Stimulated activated naive CD8-positive, alpha-beta T cell treated with anti-CD3 and anti-CD28 coated beads, Interleukin-15, Interleukin-2, amounts not matched to agents 100 U/mL and 50 U/mL, for 24 hours (primary cell): Measurements from ENCODE around the gene GNG14.
A peak's percentile ranks its signal among the peaks of the same experiment; 100 is the strongest.
"Not testable (repeated sequence)": the region's sequence is repeated elsewhere in the genome, so short reads cannot be mapped to it uniquely, and the experiment has no call there.

Source experiments
- ATAC-seq: fragments of 150-1000 bp; cut with Tn5 transposase; one replicate; pipeline ENCODE4 v1.10.0; 2021
- DNase-seq: peaks from one replicate; pipeline ENCODE4 v3.0.0; 2021

The GNG14 gene

GRCh38 chr19:12696366-12697335, 8.9 kb downstream of the GNG14 start, which contains the start of gene FBXW9:
FBXW9 (minus strand) TSS chr19:12696631; CDS start chr19:12696581, 50 bp downstream.
- ATAC-seq, result peak; percentile 89
- DNase-seq, result peak; percentile 98

- not testable (repeated sequence) for ATAC-seq, DNase-seq
Observed at GRCh38 chr19:12697425-12697824, 9.6 kb downstream of the GNG14 start.

GRCh38 chr19:12698138-12698537, 10.3 kb downstream of the GNG14 start:
- no peak for DNase-seq
- no peak for ATAC-seq

GRCh38 chr19:12701596-12702282, 13.9 kb downstream of the GNG14 start:
- ATAC-seq (no peak), DNase-seq (no peak)

DNA sequence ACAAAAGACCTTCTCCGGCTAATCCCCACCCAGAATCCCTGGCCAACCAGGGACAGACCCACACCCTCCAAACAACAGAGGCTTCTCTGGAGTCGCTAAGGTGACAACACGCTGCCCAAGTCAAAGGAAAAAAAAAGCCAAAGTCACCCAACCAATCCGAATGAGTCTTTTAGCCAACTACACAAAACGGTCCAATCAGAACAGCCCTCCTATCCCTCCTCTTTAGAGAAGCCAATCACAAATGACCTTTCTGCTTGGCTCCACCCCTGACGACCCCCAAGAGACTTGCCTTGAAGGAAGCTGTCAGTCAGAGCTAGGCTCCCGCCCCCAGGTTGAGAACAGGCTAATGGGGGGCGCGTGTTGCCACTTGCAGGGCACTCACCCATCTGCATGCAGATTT, 15.2 kb downstream of the GNG14 start:
- ATAC-seq, result peak; percentile 63
- DNase-seq, result peak; percentile 49

- no peak for DNase-seq
- ATAC-seq, result no peak
Observed at GRCh38 chr19:12705169-12705568, 17.4 kb downstream of the GNG14 start.

- DNase-seq (no peak), ATAC-seq (no peak)
Observed at GRCh38 chr19:12705654-12706331, 18.0 kb downstream of the GNG14 start.

DNA sequence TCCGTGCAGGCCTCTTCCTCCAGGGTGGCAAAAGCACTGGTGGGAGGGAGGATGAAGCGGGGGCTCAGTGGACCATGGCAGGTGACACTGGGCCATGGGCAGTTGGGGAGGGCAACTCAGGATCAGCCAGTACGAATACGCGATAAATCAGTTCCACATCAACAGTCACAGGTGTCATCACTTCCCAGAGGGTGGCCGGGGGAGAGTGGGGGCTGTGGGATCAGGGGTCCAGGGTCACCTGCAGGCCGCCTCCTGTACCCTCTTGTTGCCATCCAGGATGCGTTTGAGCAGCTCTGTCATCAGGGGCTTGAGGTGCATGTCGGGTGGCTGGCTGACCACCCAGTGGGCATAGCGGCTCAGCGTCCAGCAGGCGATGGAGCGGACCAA, 18.5 kb downstream of the GNG14 start:
- ATAC-seq (no peak), DNase-seq (no peak)

DNA sequence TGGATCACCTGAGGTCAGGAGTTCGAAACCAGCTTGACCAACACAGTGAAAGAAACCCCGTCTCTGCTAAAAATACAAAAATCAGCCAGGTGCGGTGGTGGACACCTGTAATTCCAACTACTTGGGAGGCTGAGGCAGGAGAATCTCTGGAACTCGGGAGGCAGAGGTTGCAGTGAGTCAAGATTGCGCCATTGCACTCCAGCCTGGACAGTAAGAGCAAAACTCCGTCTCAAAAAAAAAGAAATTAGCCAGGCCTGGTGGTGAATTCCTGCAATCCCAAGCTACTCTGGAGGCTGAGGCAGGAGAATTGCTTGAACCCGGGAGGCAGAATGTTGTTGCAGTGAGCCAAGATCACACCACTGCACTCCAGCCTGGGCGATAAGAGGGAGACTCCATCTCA, 20.8 kb downstream of the GNG14 start:
- DNase-seq (no peak), ATAC-seq (no peak)

GRCh38 chr19:12711187-12711586, 23.4 kb downstream of the GNG14 start:
- ATAC-seq, result no peak
- DNase-seq, result no peak

DNA sequence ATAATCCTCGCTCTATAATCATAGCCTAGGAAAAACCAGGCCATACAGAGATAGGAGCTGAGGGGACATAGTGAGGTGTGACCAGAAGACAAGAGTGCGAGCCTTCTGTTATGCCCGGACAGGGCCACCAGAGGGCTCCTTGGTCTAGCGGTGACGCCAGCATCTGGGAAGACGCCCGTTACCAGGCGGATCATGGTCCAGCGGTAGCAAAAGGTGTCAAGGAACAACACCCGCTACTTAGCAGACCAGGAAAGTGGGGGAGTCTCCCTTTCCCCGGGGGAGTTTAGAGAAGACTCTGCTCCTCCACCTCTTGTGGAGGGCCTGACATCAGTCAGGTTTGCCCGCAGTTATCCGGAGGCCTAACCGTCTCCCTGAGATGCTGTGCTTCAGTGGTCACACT, 24.3 kb downstream of the GNG14 start:
- ATAC-seq, DNase-seq: not testable (repeated sequence)

GRCh38 chr19:12713304-12713703, 25.5 kb downstream of the GNG14 start:
- not testable (repeated sequence) for ATAC-seq, DNase-seq

DNA sequence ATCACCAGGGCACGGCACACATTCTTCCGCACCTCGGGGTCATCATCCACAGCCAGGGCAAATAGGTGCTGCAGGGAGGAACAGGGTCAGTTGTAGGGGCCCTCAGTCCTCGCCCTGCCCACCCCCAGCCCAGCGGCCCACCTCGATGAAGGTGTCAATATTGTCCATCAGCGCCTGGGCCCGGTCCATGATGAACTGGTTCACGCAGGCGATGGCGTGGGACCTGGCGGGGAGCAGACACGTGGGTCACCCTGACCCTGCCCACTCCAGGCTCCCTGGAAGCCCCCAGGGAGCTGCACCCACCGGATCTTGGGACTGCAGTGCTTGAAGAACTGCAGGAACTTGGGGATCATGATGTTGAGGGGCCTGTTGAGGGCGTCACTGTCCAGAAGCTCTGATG, 27.3 kb downstream of the GNG14 start:
- ATAC-seq (no peak), DNase-seq (no peak)

GRCh38 chr19:12715929-12716328, 28.1 kb downstream of the GNG14 start:
- ATAC-seq, result no peak
- no peak for DNase-seq

GRCh38 chr19:12720296-12720695, 32.5 kb downstream of the GNG14 start:
- ATAC-seq, result no peak
- no peak for DNase-seq

- no peak for ATAC-seq
Observed at GRCh38 chr19:12720851-12721655, 33.3 kb downstream of the GNG14 start.

GRCh38 chr19:12721656-12722565, 34.1 kb downstream of the GNG14 start:
- DNase-seq (peak; percentile 62), ATAC-seq (peak; percentile 34)

More at GRCh38 chr19:12720851-12721655, 33.3 kb downstream of the GNG14 start:
- no peak for DNase-seq

DNA sequence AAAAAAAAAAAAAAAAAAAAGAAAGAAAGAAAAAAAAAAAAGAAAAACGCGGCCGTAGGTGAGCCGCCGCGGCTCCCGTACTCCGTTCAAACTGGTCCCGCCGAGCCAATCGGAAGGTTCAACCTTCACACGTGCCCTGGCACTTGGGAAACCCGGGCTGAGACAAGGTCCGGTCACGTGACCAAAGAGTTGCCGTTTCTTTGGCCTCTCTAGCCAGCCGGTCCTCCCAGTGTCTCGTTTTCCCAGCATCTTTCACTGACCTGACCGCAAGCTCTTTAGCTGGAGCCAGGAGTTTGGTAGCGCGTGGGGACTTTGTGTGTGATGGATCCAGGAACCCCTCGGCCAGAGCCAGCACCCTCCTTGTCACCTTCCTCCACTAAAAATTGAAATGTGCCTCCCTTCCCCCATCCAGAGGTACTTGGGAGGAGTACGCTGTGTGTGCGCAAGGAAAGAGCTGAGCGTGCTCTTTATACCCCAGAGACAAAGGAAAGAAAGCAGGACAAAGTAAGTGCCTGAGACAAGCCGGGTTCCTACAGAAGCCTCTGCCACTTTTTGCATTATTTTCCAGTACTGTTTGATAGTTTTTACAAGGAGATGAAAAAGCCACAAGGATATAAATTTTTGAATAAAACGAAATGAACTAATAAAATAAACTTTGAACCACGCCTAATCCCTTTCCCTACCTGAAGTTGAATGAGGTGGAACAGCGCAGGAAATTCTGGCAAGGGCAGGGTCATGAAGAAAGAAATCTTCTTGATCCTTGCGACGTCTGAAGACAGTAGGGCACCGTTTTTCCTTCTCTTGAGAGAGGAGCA, 35.0 kb downstream of the GNG14 start:
- ATAC-seq, result peak; percentile 88
- peak; percentile 93 for DNase-seq

DNA sequence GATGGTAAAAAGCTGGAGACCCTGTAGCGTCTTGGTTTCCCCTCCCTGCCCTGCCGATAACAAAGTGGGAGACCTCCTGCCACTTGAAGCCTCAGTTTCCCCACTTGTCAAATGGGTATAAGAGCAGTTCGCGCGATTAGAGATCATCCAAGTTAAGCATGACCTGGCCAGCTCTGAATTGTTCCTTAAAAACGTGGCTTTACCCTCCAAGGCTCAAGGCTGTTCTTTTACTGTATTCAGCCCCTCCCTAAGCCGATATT, 35.5 kb downstream of the GNG14 start:
- no peak for DNase-seq
- no peak for ATAC-seq
